ES-I3 (cell line): ENCODE data around the gene CNOT11.

Source experiments
- H3K36me3 ChIP-seq: 2 replicates; pipeline ENCODE4 v1.6.1; 2013; ENCODE audit warnings: mild to moderate bottlenecking, low read length, control low read depth, moderate library complexity; ENCODE audit not compliant: insufficient read depth
- H3K4me1 ChIP-seq: 2 replicates; pipeline ENCODE4 v1.6.1; 2013; ENCODE audit warnings: mild to moderate bottlenecking, control low read depth, low read length; ENCODE audit not compliant: insufficient read depth
- H3K9ac ChIP-seq: 2 replicates; pipeline ENCODE4 v1.6.1; 2013; ENCODE audit warnings: low read depth, mild to moderate bottlenecking, low read length, moderate library complexity
- H3K9me3 ChIP-seq: 2 replicates; pipeline ENCODE4 v1.6.1; 2013; ENCODE audit warnings: mild to moderate bottlenecking, low read length, moderate library complexity; ENCODE audit not compliant: control insufficient read depth, insufficient read depth

The CNOT11 gene

GRCh38 chr2:101255501-101255900, 2.8 kb downstream of the CNOT11 start:
- Histone ChIP-seq H3K36me3 (peaks cover 7% of the 10 kb centered on the region), H3K4me1 (peaks cover 12% of the 10 kb centered on the region), H3K9me3 (no peaks in the 10 kb centered on the region), H3K9ac (no peak overlapping the region)

- H3K36me3 ChIP-seq = peaks cover 10% of the 10 kb centered on the region
Observed at GRCh38 chr2:101256316-101256715, 3.6 kb downstream of the CNOT11 start.

GRCh38 chr2:101258804-101259203, 6.1 kb downstream of the CNOT11 start:
- Histone ChIP-seq H3K36me3 (peaks cover 11% of the 10 kb centered on the region), H3K9me3 (no peaks in the 10 kb centered on the region), H3K4me1 (0 out of 2 replicates have a peak, but pooled peaks cover 8% of the 10 kb centered on the region), H3K9ac (no peak overlapping the region)

More at GRCh38 chr2:101256316-101256715, 3.6 kb downstream of the CNOT11 start:
- H3K9me3 ChIP-seq = no peaks in the 10 kb centered on the region
- H3K4me1 ChIP-seq = 0 out of 2 replicates have a peak, but pooled peaks cover 8% of the 10 kb centered on the region
- no peak overlapping the region for H3K9ac ChIP-seq

GRCh38 chr2:101262142-101262541, 9.5 kb downstream of the CNOT11 start:
- peaks cover 11% of the 10 kb centered on the region for H3K36me3 ChIP-seq
- H3K9me3 ChIP-seq = no peaks in the 10 kb centered on the region
- H3K9ac ChIP-seq = no peak overlapping the region

GRCh38 chr2:101263377-101263800, 10.7 kb downstream of the CNOT11 start:
- H3K4me1 ChIP-seq = peaks cover 23% of the 10 kb centered on the region
- H3K9me3 ChIP-seq = no peaks in the 10 kb centered on the region
- peaks cover 11% of the 10 kb centered on the region for H3K36me3 ChIP-seq
- no peak overlapping the region for H3K9ac ChIP-seq

More at GRCh38 chr2:101262142-101262541, 9.5 kb downstream of the CNOT11 start:
- H3K4me1 ChIP-seq = peaks cover 15% of the 10 kb centered on the region

- H3K4me1 ChIP-seq = peaks cover 23% of the 10 kb centered on the region
- no peak overlapping the region for H3K9ac ChIP-seq
- H3K9me3 ChIP-seq = no peaks in the 10 kb centered on the region
- peaks cover 11% of the 10 kb centered on the region for H3K36me3 ChIP-seq
Observed at GRCh38 chr2:101264360-101264939, 11.8 kb downstream of the CNOT11 start.

- H3K4me1 ChIP-seq = peaks cover 23% of the 10 kb centered on the region
- H3K9me3 ChIP-seq = no peaks in the 10 kb centered on the region
- H3K36me3 ChIP-seq = peaks cover 21% of the 10 kb centered on the region
- H3K9ac ChIP-seq = no peak overlapping the region
Observed at GRCh38 chr2:101265893-101266499, 13.3 kb downstream of the CNOT11 start.

GRCh38 chr2:101267671-101268656, 15.3 kb downstream of the CNOT11 start:
- Histone ChIP-seq H3K4me1 (peaks cover 23% of the 10 kb centered on the region), H3K9ac (no peak overlapping the region), H3K36me3 (peaks cover 23% of the 10 kb centered on the region), H3K9me3 (no peaks in the 10 kb centered on the region)

GRCh38 chr2:101270700-101271259, 18.1 kb downstream of the CNOT11 start:
- Histone ChIP-seq H3K9me3 (no peaks in the 10 kb centered on the region), H3K9ac (no peak overlapping the region), H3K4me1 (peaks cover 15% of the 10 kb centered on the region), H3K36me3 (peaks cover 28% of the 10 kb centered on the region)

GRCh38 chr2:101272045-101272784, 19.5 kb downstream of the CNOT11 start:
- peaks cover 28% of the 10 kb centered on the region for H3K36me3 ChIP-seq
- 0 out of 2 replicates have a peak, but pooled peaks cover 7% of the 10 kb centered on the region for H3K4me1 ChIP-seq
- H3K9me3 ChIP-seq = no peaks in the 10 kb centered on the region
- H3K9ac ChIP-seq = no peak overlapping the region

- H3K36me3 ChIP-seq = peaks cover 26% of the 10 kb centered on the region
- no peak overlapping the region for H3K9ac ChIP-seq
Observed at GRCh38 chr2:101273056-101273455, 20.4 kb downstream of the CNOT11 start.

GRCh38 chr2:101274142-101274541, 21.5 kb downstream of the CNOT11 start:
- Histone ChIP-seq H3K36me3 (peaks cover 26% of the 10 kb centered on the region), H3K9me3 (no peaks in the 10 kb centered on the region), H3K4me1 (no peaks in the 10 kb centered on the region), H3K9ac (no peak overlapping the region)

More at GRCh38 chr2:101273056-101273455, 20.4 kb downstream of the CNOT11 start:
- no peaks in the 10 kb centered on the region for H3K4me1 ChIP-seq
- H3K9me3 ChIP-seq = no peaks in the 10 kb centered on the region

GRCh38 chr2:101277111-101277510, 24.4 kb downstream of the CNOT11 start:
- Histone ChIP-seq H3K9me3 (no peaks in the 10 kb centered on the region), H3K36me3 (peaks cover 22% of the 10 kb centered on the region), H3K4me1 (no peaks in the 10 kb centered on the region), H3K9ac (no peak overlapping the region)
